Endothelial cell (in vitro differentiated cells): Measurements from ENCODE around the gene PCDHGC3. TPM values are rescaled to one million over a fixed set of nuclear protein-coding genes. Genes with fewer than 3 reads are reported as not detected.

Experiments used
- DNase-seq: peaks from one replicate; pipeline ENCODE4 v3.0.0; 2021; ENCODE audit warnings: low spot score
- H3K27ac Mint-ChIP-seq: one replicate; pipeline ENCODE4 v1.8.0; 2021; ENCODE audit warnings: mixed read lengths, inconsistent platforms; ENCODE audit not compliant: unreplicated experiment
- H3K27me3 Mint-ChIP-seq: one replicate; pipeline ENCODE4 v1.8.0; 2021; ENCODE audit warnings: mild to moderate bottlenecking, moderate library complexity, mixed read lengths, inconsistent platforms; ENCODE audit not compliant: unreplicated experiment
- H3K36me3 Mint-ChIP-seq: one replicate; pipeline ENCODE4 v1.8.0; 2021; ENCODE audit warnings: mild to moderate bottlenecking, low read depth, mixed read lengths, inconsistent platforms; ENCODE audit not compliant: unreplicated experiment
- H3K4me1 Mint-ChIP-seq: one replicate; pipeline ENCODE4 v1.8.0; 2021; ENCODE audit warnings: mild to moderate bottlenecking, mixed read lengths, inconsistent platforms; ENCODE audit not compliant: unreplicated experiment
- H3K4me3 Mint-ChIP-seq: one replicate; pipeline ENCODE4 v1.8.0; 2021; ENCODE audit warnings: mild to moderate bottlenecking, mixed read lengths, inconsistent platforms; ENCODE audit not compliant: unreplicated experiment
- H3K9me3 Mint-ChIP-seq: one replicate; pipeline ENCODE4 v1.8.0; 2021; ENCODE audit warnings: mixed read lengths, inconsistent platforms; ENCODE audit not compliant: unreplicated experiment
- CTCF ChIP-seq: fragments of 200-600 bp; sonication (generic); IDR thresholded peaks from one replicate; pipeline ENCODE4 v1.5.0; 2021; ENCODE audit warnings: antibody characterized with exemption; ENCODE audit not compliant: unreplicated experiment
- total RNA-seq: library from RNA; stranded (reverse); fragmentation: NEBNext Ultra II Directional; extraction: Animal tissue kit (Norgen Biotek cat#: 25700); gene quantifications from one replicate; pipeline ENCODE4 v1.2.1, GENCODE V29; 2021; ENCODE audit not compliant: unreplicated experiment

PCDHGC3 gene
- total RNA-seq, 1 donor from 2014 or later = 68.2 TPM

- peak overlapping the region; percentile 66 for H3K4me3 Mint-ChIP-seq
- peak; percentile 44 for DNase-seq
- peaks cover 45% of the 10 kb centered on the region for H3K4me1 Mint-ChIP-seq
- H3K27me3 Mint-ChIP-seq = peaks cover 29% of the 10 kb centered on the region
- peak overlapping the region; percentile 82 for H3K27ac Mint-ChIP-seq
- peaks cover 49% of the 10 kb centered on the region for H3K36me3 Mint-ChIP-seq
- H3K9me3 Mint-ChIP-seq = no peaks in the 10 kb centered on the region
- TF ChIP-seq CTCF = no peak
Observed at GRCh38 chr5:141508798-141509611, 33.2 kb downstream of the PCDHGC3 start.

GRCh38 chr5:141510160-141510559 is 34.4 kb downstream of the PCDHGC3 start:
- Mint-ChIP-seq H3K9me3 (no peaks in the 10 kb centered on the region), H3K27me3 (peaks cover 32% of the 10 kb centered on the region), H3K4me3 (peak overlapping the region; percentile 82), H3K4me1 (peaks cover 56% of the 10 kb centered on the region), H3K27ac (no peak overlapping the region), H3K36me3 (peaks cover 47% of the 10 kb centered on the region)
- no peak for TF ChIP-seq CTCF
- no peak for DNase-seq

DNA sequence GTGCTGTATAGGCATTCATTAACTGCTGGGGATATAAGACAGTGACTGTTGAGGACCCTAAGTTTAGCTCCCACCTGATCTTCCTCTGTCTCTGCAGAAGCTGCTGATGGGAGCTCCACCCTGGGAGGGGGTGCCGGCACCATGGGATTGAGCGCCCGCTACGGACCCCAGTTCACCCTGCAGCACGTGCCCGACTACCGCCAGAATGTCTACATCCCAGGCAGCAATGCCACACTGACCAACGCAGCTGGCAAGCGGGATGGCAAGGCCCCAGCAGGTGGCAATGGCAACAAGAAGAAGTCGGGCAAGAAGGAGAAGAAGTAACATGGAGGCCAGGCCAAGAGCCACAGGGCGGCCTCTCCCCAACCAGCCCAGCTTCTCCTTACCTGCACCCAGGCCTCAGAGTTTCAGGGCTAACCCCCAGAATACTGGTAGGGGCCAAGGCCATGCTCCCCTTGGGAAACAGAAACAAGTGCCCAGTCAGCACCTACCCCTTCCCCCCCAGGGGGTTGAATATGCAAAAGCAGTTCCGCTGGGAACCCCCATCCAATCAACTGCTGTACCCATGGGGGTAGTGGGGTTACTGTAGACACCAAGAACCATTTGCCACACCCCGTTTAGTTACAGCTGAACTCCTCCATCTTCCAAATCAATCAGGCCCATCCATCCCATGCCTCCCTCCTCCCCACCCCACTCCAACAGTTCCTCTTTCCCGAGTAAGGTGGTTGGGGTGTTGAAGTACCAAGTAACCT is 35.3 kb downstream of the PCDHGC3 start:
- H3K36me3 Mint-ChIP-seq = peaks cover 43% of the 10 kb centered on the region
- H3K27me3 Mint-ChIP-seq = peaks cover 34% of the 10 kb centered on the region
- H3K9me3 Mint-ChIP-seq = no peaks in the 10 kb centered on the region
- H3K4me3 Mint-ChIP-seq = peak overlapping the region; percentile 54
- peak overlapping the region; percentile 67 for H3K27ac Mint-ChIP-seq
- peaks cover 64% of the 10 kb centered on the region for H3K4me1 Mint-ChIP-seq
- no peak for DNase-seq
- no peak for TF ChIP-seq CTCF

DNA sequence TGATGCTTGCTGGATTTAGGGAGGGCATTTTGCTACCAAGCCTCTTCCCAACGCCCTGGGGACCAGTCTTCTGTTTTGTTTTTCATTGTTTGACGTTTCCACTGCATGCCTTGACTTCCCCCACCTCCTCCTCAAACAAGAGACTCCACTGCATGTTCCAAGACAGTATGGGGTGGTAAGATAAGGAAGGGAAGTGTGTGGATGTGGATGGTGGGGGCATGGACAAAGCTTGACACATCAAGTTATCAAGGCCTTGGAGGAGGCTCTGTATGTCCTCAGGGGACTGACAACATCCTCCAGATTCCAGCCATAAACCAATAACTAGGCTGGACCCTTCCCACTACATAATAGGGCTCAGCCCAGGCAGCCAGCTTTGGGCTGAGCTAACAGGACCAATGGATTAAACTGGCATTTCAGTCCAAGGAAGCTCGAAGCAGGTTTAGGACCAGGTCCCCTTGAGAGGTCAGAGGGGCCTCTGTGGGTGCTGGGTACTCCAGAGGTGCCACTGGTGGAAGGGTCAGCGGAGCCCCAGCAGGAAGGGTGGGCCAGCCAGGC is 36.1 kb downstream of the PCDHGC3 start:
- Mint-ChIP-seq H3K4me3 (peak overlapping the region; percentile 54), H3K9me3 (no peaks in the 10 kb centered on the region), H3K27me3 (peaks cover 34% of the 10 kb centered on the region), H3K36me3 (peaks cover 45% of the 10 kb centered on the region), H3K27ac (peak overlapping the region; percentile 67), H3K4me1 (peaks cover 70% of the 10 kb centered on the region)
- no peak for DNase-seq
- TF ChIP-seq CTCF = no peak
